HG03442 (cell line): ENCODE measurements around the gene NTPCR.
"Not testable (repeated sequence)": the region's sequence is repeated elsewhere in the genome, so short reads cannot be mapped to it uniquely, and the experiment has no call there.

Experiments
- ATAC-seq: cut with Tn5 transposase; IDR thresholded peaks from one replicate; pipeline ENCODE4 v1.9.1; 2021; ENCODE audit warnings: mild to moderate bottlenecking, moderate library complexity; ENCODE audit not compliant: unreplicated experiment

NTPCR gene

GRCh38 chr1:232983375-232983774 lies 33.0 kb downstream of the NTPCR start:
- no peak for ATAC-seq

- no peak for ATAC-seq
Observed at GRCh38 chr1:232983817-232984567, 33.6 kb downstream of the NTPCR start.

DNA sequence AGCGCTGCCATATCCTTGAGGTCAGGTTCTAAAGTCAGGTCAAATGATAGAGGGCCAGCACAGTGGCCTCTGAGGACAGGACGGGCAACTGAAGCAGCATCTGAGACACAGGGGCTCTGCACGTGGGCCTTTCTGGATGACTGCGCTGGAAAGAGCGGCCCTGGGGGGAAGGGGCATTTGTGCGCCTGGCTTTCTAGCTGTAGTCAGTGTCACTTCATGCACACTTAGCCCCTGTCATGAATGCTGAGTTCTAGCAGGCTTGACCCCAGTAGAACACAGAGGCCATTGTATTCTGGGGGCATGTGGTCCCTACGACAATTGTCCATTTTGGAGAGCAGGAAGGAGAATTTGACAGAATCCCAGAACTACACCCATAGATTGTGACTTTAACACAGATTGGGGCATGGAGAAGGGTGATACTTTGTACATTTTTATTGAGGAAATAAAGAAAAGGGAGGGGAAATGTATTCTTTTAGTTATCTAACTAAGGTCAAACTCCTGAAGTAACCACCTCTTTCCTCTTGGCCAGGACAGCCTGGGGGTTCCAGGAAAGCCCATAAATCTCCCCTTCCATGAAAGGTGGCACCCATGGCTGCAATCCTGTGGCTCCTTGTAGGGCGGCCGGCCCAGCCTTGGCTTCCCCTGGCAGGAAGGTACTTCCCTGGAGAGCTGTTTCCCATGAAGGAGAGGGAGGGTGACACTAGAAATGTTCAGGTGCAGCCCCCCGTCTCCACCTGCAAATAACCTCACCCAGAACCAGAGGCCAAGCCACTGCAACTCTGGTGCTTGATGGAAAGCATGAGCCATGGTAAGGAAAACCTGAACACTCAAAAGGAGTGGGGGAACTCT lies 34.4 kb downstream of the NTPCR start:
- ATAC-seq: no peak

- ATAC-seq: no peak
Observed at GRCh38 chr1:232985882-232986526, 35.6 kb downstream of the NTPCR start.

- ATAC-seq: no peak
Observed at GRCh38 chr1:232986527-232986922, 36.1 kb downstream of the NTPCR start.

DNA sequence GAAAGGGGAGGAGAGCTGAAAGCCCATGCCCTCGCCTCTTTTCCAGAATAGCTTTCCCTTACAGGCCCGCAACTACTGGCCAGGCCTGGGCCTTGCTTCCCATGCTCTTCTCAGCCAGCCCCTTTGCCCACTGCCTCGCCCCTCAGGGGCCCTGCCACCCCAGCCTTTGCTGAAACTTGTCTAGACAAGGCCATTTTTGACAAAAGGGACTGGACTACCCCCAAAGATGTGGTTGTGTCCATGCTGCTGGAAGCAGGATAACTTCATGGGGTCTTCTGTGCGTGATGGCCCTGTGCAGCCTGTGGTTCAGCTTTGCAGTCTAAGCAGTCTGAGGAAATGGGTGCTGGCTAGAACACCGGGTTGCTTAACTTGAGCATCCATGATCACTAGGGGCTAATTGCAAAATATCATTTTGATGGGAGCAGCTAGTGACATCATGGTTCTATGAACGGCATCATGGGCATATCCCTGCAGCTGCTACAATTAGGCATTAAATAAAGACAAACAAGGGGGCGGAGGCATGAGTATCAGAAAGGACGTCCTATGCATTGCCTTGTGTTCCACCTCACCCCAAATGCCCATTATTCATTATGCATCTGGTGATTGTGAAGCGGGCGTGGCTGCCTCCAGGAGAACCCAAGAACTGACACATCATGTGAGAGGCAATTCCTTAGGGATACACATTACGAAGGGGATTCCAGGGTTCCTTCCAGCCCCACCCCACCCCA lies 36.8 kb downstream of the NTPCR start:
- no peak for ATAC-seq

DNA sequence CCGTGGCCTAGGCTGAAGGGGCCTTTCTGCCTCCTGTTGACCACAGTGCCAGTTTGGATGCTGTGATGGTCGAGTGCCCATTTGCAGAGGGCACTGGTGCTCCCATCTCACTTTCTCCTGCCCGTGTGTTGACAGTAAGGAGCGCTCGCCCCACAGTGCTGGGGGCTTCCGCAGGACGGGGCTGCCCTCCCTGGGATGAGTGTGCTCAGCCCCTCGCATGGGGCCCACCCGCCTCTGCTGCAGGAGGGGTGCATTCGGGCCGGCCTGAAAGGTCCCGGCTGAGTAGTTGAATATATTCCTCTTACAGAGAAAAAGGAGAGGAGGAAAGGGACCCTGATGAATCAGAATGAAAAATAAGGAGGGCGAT lies 37.3 kb downstream of the NTPCR start:
- no peak for ATAC-seq

GRCh38 chr1:232988572-232989040 lies 38.2 kb downstream of the NTPCR start:
- no peak for ATAC-seq

- ATAC-seq: no peak
Observed at GRCh38 chr1:232990176-232991128, 40.0 kb downstream of the NTPCR start.

- ATAC-seq: no peak
Observed at GRCh38 chr1:232991238-232991637, 40.8 kb downstream of the NTPCR start.

GRCh38 chr1:232992227-232992626 lies 41.8 kb downstream of the NTPCR start:
- ATAC-seq: no peak

DNA sequence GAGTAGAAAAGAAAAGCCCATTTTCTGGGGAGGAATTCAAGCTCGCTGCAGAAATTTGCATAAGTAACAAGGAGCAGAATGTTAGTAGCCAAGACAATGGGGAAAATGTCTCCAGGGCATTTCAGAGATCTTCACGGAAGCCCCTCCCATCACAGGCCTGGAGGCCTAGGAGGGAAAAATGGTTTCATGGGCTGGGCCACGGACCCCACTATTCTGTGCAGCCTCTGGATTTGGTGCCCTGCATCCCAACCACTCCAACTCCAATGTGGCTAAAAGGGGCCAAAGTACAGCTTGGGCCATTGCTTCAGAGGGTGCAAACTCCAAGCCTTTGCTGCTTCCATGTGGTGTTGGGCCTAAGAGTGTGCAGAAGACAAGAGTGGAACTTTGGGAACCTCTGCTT lies 43.1 kb downstream of the NTPCR start:
- ATAC-seq: no peak

GRCh38 chr1:232995189-232995588 lies 44.8 kb downstream of the NTPCR start:
- no peak for ATAC-seq

GRCh38 chr1:232996143-232996542 lies 45.7 kb downstream of the NTPCR start:
- ATAC-seq: no peak

DNA sequence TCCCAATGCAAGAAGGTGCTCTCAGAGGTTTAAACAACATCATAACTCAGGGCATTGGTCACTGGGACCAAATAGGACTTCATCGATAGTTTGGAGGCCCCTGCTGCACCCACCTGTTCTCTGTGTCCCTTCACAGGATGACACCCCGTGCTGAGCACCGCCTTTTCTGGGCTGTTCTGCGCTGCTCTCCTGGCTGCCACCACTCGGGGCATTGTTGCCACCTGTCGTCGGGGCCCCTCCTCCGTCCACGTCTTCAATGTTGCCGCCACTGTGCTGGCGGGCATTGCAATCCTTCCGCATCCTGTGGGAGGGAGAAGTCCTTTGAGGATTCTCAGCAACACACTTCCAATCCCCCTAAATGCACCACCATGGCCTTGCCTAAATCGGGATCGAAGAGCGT lies 47.7 kb downstream of the NTPCR start:
- ATAC-seq: no peak

DNA sequence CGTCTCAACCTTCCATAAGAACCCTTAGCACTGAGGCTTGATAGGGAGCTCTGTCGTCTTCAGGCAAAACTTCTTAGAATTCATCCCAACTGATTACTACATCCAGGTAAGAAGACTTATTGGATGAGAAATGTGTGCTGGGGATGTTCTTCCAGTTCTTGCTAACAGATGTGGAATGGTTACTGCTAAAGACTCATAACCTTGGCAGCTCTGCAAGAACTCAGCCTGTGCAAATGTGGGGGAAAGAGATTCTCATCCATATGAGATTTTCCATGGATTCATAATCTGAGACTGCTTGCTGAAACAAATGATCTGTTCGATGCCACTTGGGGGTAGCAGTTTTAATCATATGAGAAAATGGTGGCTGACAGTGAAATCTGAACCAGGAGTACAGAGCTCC lies 48.2 kb downstream of the NTPCR start:
- no peak for ATAC-seq

- no peak for ATAC-seq
Observed at GRCh38 chr1:232999956-233000625, 49.7 kb downstream of the NTPCR start.

- not testable (repeated sequence) for ATAC-seq
Observed at GRCh38 chr1:233003638-233004037, 53.2 kb downstream of the NTPCR start.

DNA sequence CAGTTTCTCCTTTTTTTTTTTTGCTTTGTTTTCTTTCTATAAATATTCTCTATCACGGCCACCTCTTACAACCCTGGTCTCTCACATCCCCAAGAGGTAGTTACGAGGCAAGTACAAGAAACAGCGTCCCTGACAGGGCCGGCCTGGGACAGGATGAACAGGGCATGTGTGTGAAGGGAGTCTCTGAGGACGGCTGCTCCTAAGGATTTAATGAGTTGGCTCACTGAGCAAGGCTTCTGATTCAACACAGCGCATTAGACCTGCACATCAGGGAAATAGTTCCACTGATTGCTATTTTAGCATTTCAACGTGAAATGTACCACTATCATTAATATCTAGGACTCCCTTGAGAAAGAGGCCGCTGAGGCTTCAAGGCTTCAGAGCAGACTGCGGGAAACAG lies 54.0 kb downstream of the NTPCR start:
- no peak for ATAC-seq
